Measurements from ENCODE around the gene DCXR.

DNA sequence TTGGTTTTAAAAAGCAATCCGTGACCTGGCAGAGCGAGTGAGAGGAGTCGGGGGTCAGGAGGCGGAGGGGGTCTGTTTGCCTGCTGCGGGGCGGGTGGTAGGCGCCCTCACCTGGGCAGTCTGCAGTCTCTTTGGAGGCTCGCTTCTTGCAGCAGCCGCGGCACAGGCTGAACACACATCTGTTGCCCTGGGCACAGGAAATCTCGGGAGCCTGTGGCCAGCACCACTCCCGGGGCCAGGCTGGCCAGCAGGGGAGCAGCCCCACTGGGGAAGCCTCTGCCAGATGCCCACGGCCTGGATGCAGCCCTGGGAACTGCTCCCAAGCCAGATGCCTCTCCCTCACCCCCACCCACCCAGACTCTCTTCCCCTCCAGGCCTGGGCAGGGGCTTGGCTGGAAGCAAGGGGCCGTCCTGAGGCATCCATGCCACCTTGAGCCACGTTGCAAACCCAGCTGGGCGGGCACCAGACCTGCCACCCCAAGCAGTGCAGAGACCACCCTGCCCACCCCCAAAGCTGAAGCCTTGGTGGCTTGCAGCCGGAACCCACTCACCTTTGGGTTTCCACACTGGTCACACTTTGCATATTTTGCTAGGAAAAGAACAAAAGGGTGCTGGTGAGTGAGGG, 20.8 kb upstream of the DCXR start:
- TF ChIP-seq, protein P1, sequence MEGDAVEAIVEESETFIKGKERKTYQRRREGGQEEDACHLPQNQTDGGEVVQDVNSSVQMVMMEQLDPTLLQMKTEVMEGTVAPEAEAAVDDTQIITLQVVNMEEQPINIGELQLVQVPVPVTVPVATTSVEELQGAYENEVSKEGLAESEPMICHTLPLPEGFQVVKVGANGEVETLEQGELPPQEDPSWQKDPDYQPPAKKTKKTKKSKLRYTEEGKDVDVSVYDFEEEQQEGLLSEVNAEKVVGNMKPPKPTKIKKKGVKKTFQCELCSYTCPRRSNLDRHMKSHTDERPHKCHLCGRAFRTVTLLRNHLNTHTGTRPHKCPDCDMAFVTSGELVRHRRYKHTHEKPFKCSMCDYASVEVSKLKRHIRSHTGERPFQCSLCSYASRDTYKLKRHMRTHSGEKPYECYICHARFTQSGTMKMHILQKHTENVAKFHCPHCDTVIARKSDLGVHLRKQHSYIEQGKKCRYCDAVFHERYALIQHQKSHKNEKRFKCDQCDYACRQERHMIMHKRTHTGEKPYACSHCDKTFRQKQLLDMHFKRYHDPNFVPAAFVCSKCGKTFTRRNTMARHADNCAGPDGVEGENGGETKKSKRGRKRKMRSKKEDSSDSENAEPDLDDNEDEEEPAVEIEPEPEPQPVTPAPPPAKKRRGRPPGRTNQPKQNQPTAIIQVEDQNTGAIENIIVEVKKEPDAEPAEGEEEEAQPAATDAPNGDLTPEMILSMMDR (IDR thresholded peaks at IDR 0.05; ENCODE audit: insufficient read depth, low read depth, low read length), result no peak
- no peak for TF ChIP-seq EZH2 (IDR thresholded peaks at IDR 0.05; ENCODE audit: insufficient read depth, low read length)

Measured in astrocyte (in vitro differentiated cells and primary cell).